ENCODE data around the gene HTR3E. TPM values are rescaled to one million over a fixed set of nuclear protein-coding genes. Genes with fewer than 3 reads are reported as not detected.
"Not testable (repeated sequence)": the region's sequence is repeated elsewhere in the genome, so short reads cannot be mapped to it uniquely, and the experiment has no call there.

HTR3E gene, protein sequence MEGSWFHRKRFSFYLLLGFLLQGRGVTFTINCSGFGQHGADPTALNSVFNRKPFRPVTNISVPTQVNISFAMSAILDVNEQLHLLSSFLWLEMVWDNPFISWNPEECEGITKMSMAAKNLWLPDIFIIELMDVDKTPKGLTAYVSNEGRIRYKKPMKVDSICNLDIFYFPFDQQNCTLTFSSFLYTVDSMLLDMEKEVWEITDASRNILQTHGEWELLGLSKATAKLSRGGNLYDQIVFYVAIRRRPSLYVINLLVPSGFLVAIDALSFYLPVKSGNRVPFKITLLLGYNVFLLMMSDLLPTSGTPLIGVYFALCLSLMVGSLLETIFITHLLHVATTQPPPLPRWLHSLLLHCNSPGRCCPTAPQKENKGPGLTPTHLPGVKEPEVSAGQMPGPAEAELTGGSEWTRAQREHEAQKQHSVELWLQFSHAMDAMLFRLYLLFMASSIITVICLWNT
- total RNA-seq, result not detected in 2 replicates

DNA sequence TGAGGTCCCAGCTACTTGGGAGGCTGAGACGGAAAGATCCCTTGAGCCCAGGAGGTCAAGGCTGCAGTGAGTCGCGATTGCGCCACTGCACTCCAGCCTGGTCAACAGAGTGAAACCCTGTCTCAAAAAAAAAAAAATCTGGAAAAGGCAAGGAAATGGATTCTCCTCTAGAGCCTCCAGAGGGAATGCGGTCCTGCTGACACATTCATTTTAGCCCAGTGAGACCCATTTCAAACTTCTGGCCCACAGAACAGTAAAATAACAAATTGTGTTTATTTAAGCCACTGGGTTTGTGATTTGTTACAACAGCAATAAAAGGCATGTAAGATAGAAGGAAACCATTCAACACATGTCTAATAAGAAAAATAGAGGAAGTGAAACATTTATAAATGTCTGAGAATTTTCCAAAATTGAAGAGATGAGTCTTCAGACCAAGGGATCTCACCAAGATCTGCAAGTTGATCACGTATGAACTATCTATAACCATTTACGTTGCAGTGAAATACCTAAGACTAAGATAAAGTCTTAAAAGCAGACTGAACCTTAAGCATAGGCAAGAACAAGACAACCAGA lies at the start of gene HTR3E:
HTR3E (plus strand) TSS at position 254 of the 573 bp plus-strand sequence. CDS start 466 bp downstream, outside the sequence.
- no peak for DNase-seq (ENCODE audit: low read depth)

DNA sequence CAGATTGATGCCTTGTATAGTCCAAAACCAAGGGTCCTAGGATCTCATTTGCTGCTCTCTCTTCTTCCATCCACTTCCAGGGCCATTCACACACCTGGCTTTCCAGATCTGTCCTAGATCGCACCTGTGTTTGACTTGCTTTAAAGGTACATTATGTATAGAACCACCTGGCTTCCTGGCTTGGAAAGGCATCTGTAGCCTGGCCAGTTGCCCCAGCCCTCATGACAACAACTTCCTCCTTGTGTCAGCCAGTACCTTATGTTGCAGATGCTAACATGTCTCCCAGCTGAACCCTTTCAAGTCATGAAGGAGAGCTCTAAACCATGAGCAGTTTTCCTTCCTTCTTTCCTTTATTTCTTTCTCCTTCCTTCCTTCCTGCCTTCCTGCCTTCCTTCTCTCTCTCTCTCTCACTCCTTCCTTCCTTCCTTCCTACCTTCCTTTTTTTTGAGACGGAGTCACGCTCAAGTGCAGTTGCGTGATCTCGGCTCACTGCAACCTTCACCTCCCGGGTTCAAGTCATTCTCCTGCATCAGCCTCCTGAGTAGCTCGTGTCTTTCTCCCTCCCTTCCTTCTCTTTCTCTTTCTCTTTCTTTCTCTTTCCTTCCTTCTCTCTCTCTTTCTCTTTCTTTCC lies 46.5 kb upstream of the HTR3E start:
- no peak for DNase-seq (ENCODE audit: low read depth)

DNA sequence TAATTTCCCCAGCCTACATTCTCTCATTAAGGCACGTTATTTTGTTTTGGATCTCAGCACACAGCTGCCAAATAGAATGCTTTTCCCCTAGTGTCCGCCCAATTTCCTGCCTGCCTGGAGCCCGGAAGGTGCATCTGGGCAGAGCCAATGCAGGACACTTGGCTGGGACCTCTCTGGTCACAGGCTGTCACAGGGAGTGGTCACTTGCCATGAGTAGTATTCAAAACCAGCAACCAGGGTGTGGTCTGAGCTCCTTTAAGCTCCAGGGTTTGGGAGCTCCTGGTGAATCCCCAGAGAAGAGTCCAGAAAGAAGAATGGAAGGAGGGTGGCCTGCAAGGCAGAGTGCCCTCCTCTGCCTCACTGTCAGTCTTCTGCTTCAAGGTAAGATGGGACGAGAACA lies 44.1 kb upstream of the HTR3E start, which contains the start of gene HTR3C:
HTR3C (plus strand) TSS at position 281 of the 400 bp plus-strand sequence; CDS start at position 315, 34 bp downstream.
- no peak for DNase-seq (ENCODE audit: low read depth)

DNA sequence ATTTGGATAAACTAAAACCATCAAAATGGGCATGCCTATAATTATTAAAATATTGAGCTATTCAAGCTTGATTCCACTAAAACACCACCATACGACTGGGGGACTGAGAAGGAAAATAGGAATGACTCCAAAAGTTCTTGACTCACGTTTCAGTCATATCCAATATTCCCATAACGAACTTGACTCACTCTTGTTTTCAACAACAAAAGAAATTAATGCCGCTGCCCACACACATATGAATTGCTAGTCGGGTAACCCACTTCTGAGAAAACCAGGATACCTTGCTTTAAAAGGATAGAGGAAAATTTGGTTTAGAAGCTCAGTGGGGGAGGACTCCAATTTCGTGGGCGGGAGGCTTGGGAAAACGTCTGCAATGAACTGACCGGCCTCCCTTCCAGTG lies 38.8 kb upstream of the HTR3E start:
- no peak for DNase-seq (ENCODE audit: low read depth)

DNA sequence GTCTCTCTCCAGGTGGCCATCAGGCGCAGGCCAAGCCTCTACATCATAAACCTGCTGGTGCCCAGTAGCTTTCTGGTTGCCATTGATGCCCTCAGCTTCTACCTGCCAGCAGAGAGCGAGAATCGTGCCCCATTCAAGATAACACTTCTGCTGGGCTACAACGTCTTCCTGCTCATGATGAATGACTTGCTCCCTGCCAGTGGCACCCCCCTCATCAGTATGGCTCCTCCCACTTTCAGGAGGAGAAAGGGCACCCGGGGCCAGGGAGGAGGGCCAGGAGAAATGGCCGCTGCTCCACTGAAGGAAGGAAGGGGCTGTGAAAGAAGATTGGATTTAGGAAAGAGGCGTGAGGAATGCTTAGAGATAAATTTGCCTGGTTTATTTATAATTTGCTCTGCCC lies 37.4 kb upstream of the HTR3E start:
- no peak for DNase-seq (ENCODE audit: low read depth)

DNA sequence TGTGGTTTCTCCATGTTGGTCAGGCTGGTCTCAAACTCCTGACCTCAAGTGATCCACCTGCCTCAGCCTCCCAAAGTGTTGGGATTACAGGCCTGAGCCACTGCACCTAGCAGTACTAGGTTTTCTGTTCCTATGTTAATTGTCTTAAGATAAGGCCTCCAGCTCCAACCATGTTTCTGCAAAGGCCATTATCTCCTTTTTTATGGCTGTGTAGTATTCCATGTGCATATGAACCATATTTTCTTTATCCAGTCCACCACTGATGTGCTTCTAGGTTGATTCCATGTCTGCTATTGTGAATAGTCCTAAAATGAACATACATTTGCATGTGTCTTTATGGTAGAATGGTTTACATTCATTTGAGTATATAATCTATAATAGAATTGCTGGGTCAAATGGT lies 34.2 kb upstream of the HTR3E start:
- DNase-seq (ENCODE audit: low read depth), result no peak

DNA sequence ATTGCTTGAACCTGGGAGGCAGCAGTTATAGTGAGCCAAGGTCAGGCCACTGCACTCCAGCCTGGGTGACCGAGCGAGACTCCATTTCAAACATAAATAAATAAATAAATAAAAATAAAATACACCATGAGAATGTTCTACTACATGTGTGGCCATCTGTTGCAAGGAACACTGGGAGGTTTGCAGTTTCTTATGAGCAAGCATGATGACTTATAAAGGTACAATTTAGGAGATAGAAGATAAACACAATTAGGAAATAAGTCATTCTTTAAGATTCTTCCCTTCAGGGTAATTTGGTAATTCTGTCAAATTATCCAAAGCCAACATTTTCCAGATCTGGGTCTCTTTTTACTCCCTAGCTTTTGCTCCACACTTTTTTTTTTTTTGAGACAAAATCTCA lies 30.7 kb upstream of the HTR3E start:
- no peak for DNase-seq (ENCODE audit: low read depth)

DNA sequence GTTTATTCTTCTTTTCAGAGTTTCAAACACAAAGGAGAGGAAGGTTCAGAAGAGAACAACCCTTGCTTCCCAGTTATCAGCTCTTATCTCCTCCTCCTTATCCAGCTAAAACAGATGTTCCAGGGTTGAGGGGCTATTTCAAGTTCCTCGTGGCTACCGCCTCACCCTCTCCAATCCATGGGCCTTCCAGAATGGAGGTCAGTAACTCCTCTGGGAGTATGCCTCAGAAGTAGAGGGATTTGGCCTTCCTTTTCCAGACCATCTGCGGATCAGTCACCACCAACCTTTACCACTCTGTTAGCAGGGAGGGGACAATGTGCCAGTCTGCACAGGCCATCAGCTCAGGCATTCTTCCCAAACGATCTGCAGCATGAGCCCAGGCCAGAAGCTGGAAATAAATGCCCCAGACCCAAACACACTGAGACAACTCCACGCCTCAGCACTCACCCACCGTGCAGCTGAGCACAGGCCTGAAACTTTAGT lies 29.2 kb upstream of the HTR3E start:
- DNase-seq (ENCODE audit: low read depth), result no peak

DNA sequence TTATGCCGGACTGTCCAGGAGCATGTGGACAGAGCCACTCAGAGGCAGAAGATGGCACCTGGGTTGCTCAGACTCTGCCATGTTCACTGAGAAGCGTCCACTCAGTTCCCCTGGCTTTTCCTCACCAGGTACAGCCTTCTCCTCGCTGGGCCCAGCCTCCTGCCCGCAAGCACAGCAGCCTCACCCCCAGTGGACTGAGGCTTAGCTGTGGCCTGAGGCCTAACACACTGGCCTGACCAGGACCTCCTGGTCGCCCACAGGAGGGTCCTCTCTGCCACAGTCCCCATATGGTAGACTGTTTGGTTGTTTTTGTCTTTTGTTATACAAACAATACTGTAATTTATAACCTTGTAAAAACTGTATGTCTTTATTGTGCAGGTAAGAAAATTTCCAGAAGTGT lies 28.5 kb upstream of the HTR3E start:
- no peak for DNase-seq (ENCODE audit: low read depth)

DNA sequence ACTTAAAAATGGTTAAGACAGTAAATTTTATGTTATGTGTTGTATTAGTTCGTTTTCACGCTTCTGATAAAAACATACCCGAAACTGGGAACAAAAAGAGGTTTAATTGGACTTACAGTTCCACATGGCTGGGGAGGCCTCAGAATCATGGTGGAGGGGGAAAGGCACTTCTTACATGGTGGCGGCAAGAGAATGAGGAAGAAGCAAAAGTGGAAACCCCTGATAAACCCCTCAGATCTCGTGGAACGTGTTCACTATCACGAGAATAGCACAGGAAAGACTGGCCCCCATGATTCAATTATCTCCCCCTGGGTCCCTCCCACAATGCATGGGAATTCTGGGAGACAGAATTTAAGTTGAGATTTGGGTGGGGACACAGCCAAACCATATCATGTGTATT lies 25.7 kb upstream of the HTR3E start:
- DNase-seq (ENCODE audit: low read depth), result not testable (repeated sequence)

DNA sequence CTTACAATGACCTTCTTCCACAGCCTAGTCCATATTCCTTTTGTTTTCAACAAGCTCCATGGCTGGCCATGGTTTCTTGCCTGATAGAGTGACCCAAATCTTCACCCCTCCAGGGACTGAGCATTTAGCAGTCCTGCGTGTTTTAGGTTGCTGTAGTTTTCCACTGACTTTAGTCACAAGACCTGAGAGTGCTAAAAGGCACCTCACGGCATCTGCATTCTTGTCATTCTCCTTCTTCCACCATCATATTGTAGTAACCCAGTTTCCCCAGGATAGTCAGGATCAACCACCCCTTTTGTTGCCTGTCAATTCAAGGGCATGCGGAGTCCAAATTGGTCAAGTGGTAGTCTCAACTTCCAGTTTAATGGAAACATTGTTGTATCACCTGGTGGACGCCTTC lies 23.2 kb upstream of the HTR3E start:
- no peak for DNase-seq (ENCODE audit: low read depth)

DNA sequence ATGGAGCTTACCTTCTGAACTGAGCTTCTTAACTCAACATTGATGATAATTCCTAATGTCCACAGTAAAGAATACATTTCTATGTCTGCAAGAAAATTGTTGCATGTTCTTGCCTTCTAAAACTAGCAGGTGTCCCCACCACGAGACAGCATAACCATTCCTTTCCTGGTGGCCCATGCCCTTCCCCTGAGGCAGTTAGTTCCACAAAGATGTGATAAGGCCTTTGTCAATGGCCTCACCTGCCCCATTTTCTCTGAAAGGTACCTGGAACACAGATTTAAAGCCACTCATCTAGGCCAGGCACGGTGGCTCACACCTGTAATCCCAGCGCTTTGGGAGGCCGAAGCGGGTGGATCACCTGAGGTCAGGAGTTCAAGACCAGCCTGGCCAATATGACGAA lies 21.0 kb upstream of the HTR3E start:
- DNase-seq (ENCODE audit: low read depth), result no peak

DNA sequence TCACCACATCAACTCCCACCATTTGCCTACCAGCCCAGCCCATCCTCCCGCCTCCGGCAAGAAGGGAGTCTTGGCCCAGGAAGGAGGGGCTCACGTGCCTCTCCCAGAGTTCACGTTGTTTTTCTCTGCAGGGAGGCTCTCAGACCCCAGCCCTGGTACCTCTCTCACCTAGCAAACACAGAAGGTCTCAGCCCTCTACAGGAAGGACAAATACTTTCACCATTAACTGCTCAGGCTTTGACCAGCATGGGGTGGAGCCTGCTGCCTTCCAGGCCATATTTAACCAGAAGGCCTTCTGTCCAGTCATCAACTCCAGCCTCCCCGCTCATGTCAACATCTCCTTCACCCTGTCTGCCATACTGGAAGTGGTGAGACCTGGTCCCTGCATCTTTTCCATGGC lies 19.0 kb upstream of the HTR3E start:
- DNase-seq (ENCODE audit: low read depth), result no peak

DNA sequence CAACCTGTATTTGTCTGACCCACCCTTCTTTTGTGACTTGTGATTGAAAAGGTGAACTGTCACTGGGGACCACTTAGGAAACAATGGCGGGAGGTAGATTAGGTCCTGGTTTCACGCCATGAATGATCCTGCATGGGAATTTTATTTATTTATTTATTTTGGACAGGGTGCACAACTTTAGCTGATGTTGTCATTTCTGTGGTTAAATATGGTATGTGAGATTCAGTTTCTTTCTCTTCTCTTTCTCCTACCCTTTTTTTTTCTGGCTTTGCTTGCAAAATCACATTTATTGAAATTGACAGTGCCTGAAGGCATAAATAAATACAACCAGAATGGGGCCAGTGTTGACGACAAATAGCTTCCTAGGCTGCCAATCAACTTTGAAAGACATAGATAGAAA lies 18.0 kb upstream of the HTR3E start:
- no peak for DNase-seq (ENCODE audit: low read depth)

DNA sequence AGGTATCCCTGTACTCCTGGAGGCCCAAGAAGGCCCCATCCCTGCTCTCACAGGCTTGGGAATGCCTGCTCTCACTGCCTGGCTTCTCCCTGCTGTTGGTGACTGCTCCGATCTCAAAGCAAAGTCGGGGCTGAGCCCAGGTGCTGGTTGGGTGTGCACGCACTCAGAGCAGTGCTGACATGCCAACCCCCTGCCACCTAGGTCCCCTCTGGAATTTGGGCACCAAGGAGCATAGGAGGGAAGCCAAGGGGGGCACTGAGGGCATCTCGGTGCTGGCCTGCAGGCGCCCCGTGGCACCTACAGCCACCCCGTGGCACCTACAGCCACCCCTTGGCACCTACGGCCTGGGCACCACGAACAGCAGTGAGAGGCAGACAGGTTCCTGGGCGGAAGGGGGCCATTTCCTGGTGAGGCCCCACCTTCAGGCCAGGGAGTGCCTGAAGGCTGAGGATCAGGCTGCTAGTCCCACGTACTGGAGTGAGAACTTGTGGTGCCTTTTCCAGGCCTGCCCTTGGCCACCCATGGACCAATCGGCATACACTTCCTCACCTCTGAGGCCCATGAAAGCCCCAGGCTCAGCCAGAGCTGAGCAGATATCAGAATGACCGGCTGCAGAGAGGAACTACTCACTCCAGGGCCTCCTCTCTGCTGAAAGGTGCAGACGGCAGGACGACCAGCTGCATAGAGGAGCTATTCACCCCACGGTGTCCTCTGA lies 15.6 kb upstream of the HTR3E start:
- no peak for DNase-seq (ENCODE audit: low read depth)

DNA sequence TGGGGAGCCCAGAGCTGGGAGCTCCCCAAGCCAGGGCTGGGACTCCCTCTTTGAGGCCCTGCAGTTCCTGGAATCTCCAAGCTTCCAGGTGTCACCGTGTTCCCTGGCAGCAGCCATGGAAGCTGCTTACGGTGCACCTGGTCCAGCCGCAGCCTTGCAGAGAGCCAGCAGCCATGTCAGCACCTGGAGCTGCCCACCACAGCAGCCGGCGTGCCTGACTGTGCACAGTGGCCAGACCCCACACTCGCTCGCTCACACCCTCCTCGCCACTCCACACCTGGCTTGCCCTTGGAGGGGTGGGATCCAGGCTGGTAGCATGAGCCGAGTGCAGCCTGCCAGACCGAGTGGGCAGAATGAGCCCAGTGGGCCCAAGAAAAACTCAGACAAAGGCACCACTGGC lies 14.8 kb upstream of the HTR3E start:
- DNase-seq (ENCODE audit: low read depth), result no peak

DNA sequence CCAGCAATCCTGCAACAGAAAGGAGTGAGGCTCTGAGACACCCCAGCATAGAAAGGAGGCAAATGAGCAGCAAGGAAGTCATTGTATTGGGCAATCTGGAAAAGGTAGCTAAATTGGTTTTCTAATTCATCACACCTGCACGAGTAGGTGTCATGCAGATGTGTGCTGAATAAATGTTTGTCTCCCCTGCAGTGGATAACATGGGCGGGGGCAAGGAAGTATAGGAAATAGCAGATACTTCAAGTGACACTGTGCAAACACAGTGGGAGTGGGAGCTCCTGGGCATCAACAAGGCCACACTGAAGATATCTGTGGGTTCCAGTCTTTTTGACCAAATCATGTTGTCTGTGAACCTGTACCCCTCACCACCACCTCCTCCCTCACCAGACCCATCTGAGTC lies 14.4 kb upstream of the HTR3E start:
- DNase-seq (ENCODE audit: low read depth), result no peak

DNA sequence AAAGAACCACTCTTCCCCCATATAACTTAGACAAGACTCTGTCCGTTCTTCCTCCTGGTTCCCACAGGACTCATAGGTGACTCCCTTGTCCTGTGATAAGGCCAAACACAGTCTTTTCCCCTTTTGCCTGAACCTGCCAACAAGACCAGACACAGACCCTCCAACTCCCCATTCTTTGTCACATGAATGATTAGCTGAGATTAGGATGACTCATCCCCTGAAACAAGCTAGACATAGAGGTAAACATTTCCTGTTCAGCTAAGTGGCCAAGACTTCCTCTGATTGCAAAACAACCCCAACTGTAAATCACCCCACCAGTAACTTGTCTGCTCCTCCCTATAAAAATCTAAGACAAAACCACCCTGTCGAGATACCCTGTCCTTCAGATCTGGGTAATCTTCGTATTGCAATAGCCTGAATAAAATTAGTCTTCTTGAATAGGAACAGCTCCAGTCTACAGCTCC lies 11.4 kb upstream of the HTR3E start:
- peak; percentile 56 for DNase-seq (ENCODE audit: low read depth)

DNA sequence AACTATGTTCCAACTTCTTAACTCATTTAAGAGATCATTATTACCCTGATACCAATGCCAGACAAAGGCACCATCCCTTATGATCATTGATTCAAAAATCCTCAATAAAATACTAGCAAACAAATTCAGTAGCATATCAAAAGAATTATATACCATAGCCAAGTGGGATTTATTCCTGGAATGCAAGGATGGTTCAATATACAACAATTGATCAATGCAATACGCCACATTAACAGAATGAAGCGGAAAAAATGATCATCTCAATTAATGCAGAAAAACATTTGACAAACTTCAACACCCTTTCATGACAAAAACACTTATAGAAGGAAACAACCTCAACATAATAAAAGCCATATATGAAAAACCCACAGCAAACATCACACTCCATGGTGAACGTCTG lies 4.7 kb upstream of the HTR3E start:
- DNase-seq (ENCODE audit: low read depth), result no peak

DNA sequence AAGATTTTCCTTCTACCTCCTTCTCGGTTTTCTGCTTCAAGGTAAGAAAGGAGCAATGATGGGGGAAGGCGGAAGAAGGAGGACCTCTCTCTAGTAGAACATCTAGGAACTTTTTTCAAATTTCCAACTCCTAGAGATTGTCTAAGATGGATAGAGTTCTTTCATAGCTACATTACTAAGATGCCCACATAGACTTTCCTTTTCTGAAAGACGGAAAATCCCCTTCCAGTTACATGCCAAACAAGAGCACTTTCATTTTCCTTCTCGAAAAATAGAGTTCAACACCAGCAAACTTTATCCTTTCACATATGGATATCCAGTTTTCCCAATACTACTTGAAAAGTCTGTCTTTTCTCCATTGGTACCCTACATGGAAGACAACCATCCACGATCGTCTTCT lies 692 bp downstream of the HTR3E start:
- no peak for DNase-seq (ENCODE audit: low read depth)

DNA sequence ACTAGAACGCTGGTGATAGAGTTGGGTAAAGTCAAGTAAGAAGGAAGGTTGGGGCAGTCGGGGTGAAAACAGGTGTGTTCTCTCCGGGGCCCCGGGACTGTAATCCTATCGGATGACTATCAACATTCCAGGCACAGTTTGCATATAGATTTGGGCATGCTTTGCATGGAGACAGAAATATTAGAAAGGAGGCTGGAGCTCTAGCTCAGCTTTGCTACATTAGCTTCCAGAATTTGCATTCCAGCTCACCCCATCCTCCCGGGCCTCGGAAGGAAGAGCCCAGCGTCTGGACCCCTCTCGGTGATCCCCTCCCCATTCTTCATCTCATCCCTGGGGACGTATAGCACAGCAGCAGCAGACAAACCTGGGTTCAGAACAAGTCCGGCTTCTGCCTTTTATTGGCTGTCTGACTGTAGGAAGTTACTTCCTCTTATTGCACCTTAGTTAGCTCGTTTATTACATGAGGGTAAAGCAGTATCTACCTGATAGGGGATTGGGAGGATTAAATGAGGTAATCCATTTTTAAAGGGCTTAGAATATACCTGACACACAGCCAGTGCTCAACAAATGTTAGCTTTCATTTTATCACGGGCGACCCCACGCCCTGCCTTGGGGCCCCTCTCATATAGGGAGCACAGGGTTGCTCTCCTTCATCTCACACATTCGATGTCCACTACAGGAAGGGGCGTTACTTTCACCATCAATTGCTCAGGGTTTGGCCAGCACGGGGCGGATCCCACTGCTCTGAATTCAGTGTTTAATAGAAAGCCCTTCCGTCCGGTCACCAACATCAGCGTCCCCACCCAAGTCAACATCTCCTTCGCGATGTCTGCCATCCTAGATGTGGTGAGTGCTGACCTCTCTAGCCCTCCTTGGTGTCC lies 3.2 kb downstream of the HTR3E start:
- no peak for DNase-seq (ENCODE audit: low read depth)

All from renal cortical epithelial cell (primary cell).